Hepatocyte (in vitro differentiated cells): ENCODE results near the gene MCOLN2. TPM values are rescaled to one million over a fixed set of nuclear protein-coding genes. Genes with fewer than 3 reads are reported as not detected.

Experiments used
- DNase-seq: peaks from one replicate; pipeline ENCODE4 v3.0.0-alpha.2; 2016; ENCODE audit warnings: low spot score
- H2AFZ ChIP-seq: fragments of 200-600 bp; sonication (generic); 2 replicates; pipeline ENCODE4 v1.6.0; 2016; ENCODE audit warnings: antibody characterized with exemption, mild to moderate bottlenecking
- H3K27ac ChIP-seq: fragments of 200-600 bp; sonication (generic); 2 replicates; pipeline ENCODE4 v1.5.1; 2016; ENCODE audit warnings: mild to moderate bottlenecking
- H3K27me3 ChIP-seq: fragments of 200-600 bp; sonication (generic); 2 replicates; pipeline ENCODE4 v1.6.1; 2016
- H3K36me3 ChIP-seq: fragments of 200-600 bp; sonication (generic); replicated peaks from 2 replicates; pipeline ENCODE4 v1.5.1; 2016; ENCODE audit warnings: low read depth; ENCODE audit not compliant: insufficient read depth
- H3K4me1 ChIP-seq: fragments of 200-600 bp; sonication (generic); 2 replicates; pipeline ENCODE4 v1.5.1; 2016; ENCODE audit warnings: mild to moderate bottlenecking, moderate library complexity; ENCODE audit not compliant: insufficient read depth
- H3K4me2 ChIP-seq: fragments of 200-600 bp; sonication (generic); 2 replicates; pipeline ENCODE4 v1.6.0; 2016
- H3K4me3 ChIP-seq: fragments of 200-600 bp; sonication (generic); 2 replicates; pipeline ENCODE4 v1.5.1; 2016; ENCODE audit warnings: mild to moderate bottlenecking
- H3K79me2 ChIP-seq: fragments of 200-600 bp; sonication (generic); 2 replicates; pipeline ENCODE4 v1.6.0; 2017; ENCODE audit warnings: mild to moderate bottlenecking
- H3K9me2 ChIP-seq: fragments of 200-600 bp; sonication (generic); replicated peaks from 2 replicates; pipeline ENCODE4 v1.6.0; 2017; ENCODE audit warnings: mild to moderate bottlenecking; ENCODE audit not compliant: insufficient read depth
- H3K9me3 ChIP-seq: fragments of 200-600 bp; sonication (generic); 2 replicates; pipeline ENCODE4 v1.5.1; 2016; ENCODE audit warnings: low read depth, mild to moderate bottlenecking
- H4K20me1 ChIP-seq: fragments of 200-600 bp; sonication (generic); 2 replicates; pipeline ENCODE4 v1.6.0; 2016; ENCODE audit warnings: mild to moderate bottlenecking; ENCODE audit not compliant: insufficient read depth, poor library complexity, severe bottlenecking
- CTCF ChIP-seq: fragments of 200-600 bp; sonication (generic); IDR thresholded peaks from 2 replicates; pipeline ENCODE4 v1.5.1; 2016; ENCODE audit warnings: antibody characterized with exemption, mild to moderate bottlenecking; ENCODE audit not compliant: poor library complexity
- EZH2 ChIP-seq: fragments of 200-600 bp; sonication (generic); IDR thresholded peaks from 2 replicates; pipeline ENCODE4 v1.6.1; 2016; ENCODE audit warnings: antibody characterized with exemption, mild to moderate bottlenecking, borderline replicate concordance
- EZH2phosphoT487 ChIP-seq: fragments of 200-600 bp; sonication (generic); IDR thresholded peaks from one replicate; pipeline ENCODE4 v1.6.1; 2018; ENCODE audit warnings: antibody characterized with exemption, mild to moderate bottlenecking, low read depth, moderate library complexity; ENCODE audit not compliant: unreplicated experiment, severe bottlenecking
- WGBS: methylation state at CpG from one replicate; pipeline ENCODE4 v1.1.6; 2016; ENCODE audit warnings: low lambda C conversion rate; ENCODE audit errors: missing lambda C conversion rate; 5-methylcytosine and 5-hydroxymethylcytosine counted together
- polyA plus RNA-seq: library from polyadenylated mRNA; unstranded; fragments of >200 nt; fragmentation: Nextera tagmentation; extraction: Ambion mirVana; gene quantifications from 2 replicates; pipeline ENCODE4 v1.2.1, GENCODE V29; 2016
- total RNA-seq: library from RNA; depleted of rRNA; stranded (reverse); fragments of >200 nt; gene quantifications from 2 replicates; pipeline ENCODE4 v1.2.3, GENCODE V29; 2014

MCOLN2 gene
- total and polyA plus RNA-seq, 2 experiments from 2014 or later, result 0.63 to 1.2 TPM

GRCh38 chr1:84975035-84975434 is 21.9 kb downstream of the MCOLN2 start:
- Histone ChIP-seq H4K20me1 (no peaks in the 10 kb centered on the region), H3K36me3 (no peaks in the 10 kb centered on the region), H3K4me1 (no peaks in the 10 kb centered on the region), H3K79me2 (no peaks in the 10 kb centered on the region), H3K27me3 (no peaks in the 10 kb centered on the region), H3K4me2 (no peak overlapping the region), H3K4me3 (no peak overlapping the region), H3K27ac (no peak overlapping the region), H2AFZ (no peak overlapping the region), H3K9me3 (no peaks in the 10 kb centered on the region), H3K9me2 (no peaks in the 10 kb centered on the region)
- TF ChIP-seq EZH2phosphoT487 (no peak), CTCF (no peak), EZH2 (no peak)
- 64% methylated on average over 2 of the region's 2 CpGs for WGBS
- DNase-seq, result no peak

GRCh38 chr1:84973498-84974334 is 23.2 kb downstream of the MCOLN2 start:
- Histone ChIP-seq H3K4me2 (no peak overlapping the region), H3K4me3 (no peak overlapping the region), H3K9me3 (no peaks in the 10 kb centered on the region), H3K36me3 (no peaks in the 10 kb centered on the region), H3K79me2 (no peaks in the 10 kb centered on the region), H3K27ac (no peak overlapping the region), H4K20me1 (no peaks in the 10 kb centered on the region), H3K9me2 (no peaks in the 10 kb centered on the region), H3K27me3 (no peaks in the 10 kb centered on the region), H2AFZ (no peak overlapping the region), H3K4me1 (no peaks in the 10 kb centered on the region)
- TF ChIP-seq EZH2phosphoT487 (no peak), CTCF (no peak), EZH2 (no peak)
- WGBS, result 78% methylated on average over 7 of the region's 7 CpGs
- no peak for DNase-seq

- 58% methylated on average over 1 of the region's 1 CpG for WGBS
- no peak overlapping the region for H3K4me3 ChIP-seq
Observed at GRCh38 chr1:84972377-84972987, 24.4 kb downstream of the MCOLN2 start.

More at GRCh38 chr1:84972377-84972987, 24.4 kb downstream of the MCOLN2 start:
- no peaks in the 10 kb centered on the region for H3K36me3 ChIP-seq
- H3K27ac ChIP-seq, result no peak overlapping the region
- no peaks in the 10 kb centered on the region for H3K79me2 ChIP-seq
- DNase-seq, result no peak
- TF ChIP-seq CTCF, result no peak
- TF ChIP-seq EZH2, result no peak
- TF ChIP-seq EZH2phosphoT487, result no peak
- no peak overlapping the region for H3K4me2 ChIP-seq
- H3K4me1 ChIP-seq, result no peaks in the 10 kb centered on the region
- no peaks in the 10 kb centered on the region for H3K9me3 ChIP-seq
- H2AFZ ChIP-seq, result no peak overlapping the region
- H3K9me2 ChIP-seq, result no peaks in the 10 kb centered on the region
- no peaks in the 10 kb centered on the region for H4K20me1 ChIP-seq
- H3K27me3 ChIP-seq, result no peaks in the 10 kb centered on the region
